ENCODE results near the gene FAAP100. TPM values are rescaled to one million over a fixed set of nuclear protein-coding genes. Genes with fewer than 3 reads are reported as not detected.
"Not testable (repeated sequence)": the region's sequence is repeated elsewhere in the genome, so short reads cannot be mapped to it uniquely, and the experiment has no call there.

Gene FAAP100
- total RNA-seq, 1 donor from 2014 or later, result 29.3 TPM

GRCh38 chr17:81539571-81539900 lies 12.6 kb downstream of the FAAP100 start:
- DNase-seq (ENCODE audit: low read depth), result no peak

GRCh38 chr17:81538651-81539570 lies 13.2 kb downstream of the FAAP100 start:
- DNase-seq (ENCODE audit: low read depth), result peak; percentile 45

GRCh38 chr17:81537856-81538555 lies 14.1 kb downstream of the FAAP100 start:
- peak; percentile 92 for DNase-seq (ENCODE audit: low read depth)

- peak; percentile 64 for DNase-seq (ENCODE audit: low read depth)
These were observed 14.8 kb downstream of the FAAP100 start for GRCh38 chr17:81537343-81537855.

- no peak for DNase-seq (ENCODE audit: low read depth)
These were observed 15.6 kb downstream of the FAAP100 start for GRCh38 chr17:81536299-81537290.

GRCh38 chr17:81535480-81536298 lies 16.5 kb downstream of the FAAP100 start:
- no peak for DNase-seq (ENCODE audit: low read depth)

- no peak for DNase-seq (ENCODE audit: low read depth)
These were observed 17.2 kb downstream of the FAAP100 start for GRCh38 chr17:81535007-81535328.

- peak; percentile 81 for DNase-seq (ENCODE audit: low read depth)
These were observed 17.8 kb downstream of the FAAP100 start for GRCh38 chr17:81534157-81535006.

- DNase-seq (ENCODE audit: low read depth), result no peak
These were observed 18.6 kb downstream of the FAAP100 start for GRCh38 chr17:81533339-81534141.

GRCh38 chr17:81532490-81533287 lies 19.5 kb downstream of the FAAP100 start:
- no peak for DNase-seq (ENCODE audit: low read depth)

- not testable (repeated sequence) for DNase-seq (ENCODE audit: low read depth)
These were observed 20.2 kb downstream of the FAAP100 start for GRCh38 chr17:81531998-81532404.

- DNase-seq (ENCODE audit: low read depth), result not testable (repeated sequence)
These were observed 21.1 kb downstream of the FAAP100 start for GRCh38 chr17:81531013-81531412.

GRCh38 chr17:81529437-81529803 lies 22.7 kb downstream of the FAAP100 start:
- DNase-seq (ENCODE audit: low read depth), result no peak

- DNase-seq (ENCODE audit: low read depth), result no peak
These were observed 23.3 kb downstream of the FAAP100 start for GRCh38 chr17:81528651-81529436.

GRCh38 chr17:81528384-81528650 lies 23.8 kb downstream of the FAAP100 start:
- DNase-seq (ENCODE audit: low read depth), result no peak

GRCh38 chr17:81527591-81528383 lies 24.4 kb downstream of the FAAP100 start, which contains the start of gene FSCN2:
TSS of gene FSCN2 (plus strand) at chr17:81528377. CDS start at chr17:81528532, 155 bp downstream.
- no peak for DNase-seq (ENCODE audit: low read depth)

Measured in myocyte (in vitro differentiated cells).